Uterus (tissue), 4 donors: ENCODE data around the gene NR3C2. TPM values are rescaled to one million over a fixed set of nuclear protein-coding genes. Genes with fewer than 3 reads are reported as not detected.
"Not testable (repeated sequence)": the region's sequence is repeated elsewhere in the genome, so short reads cannot be mapped to it uniquely, and the experiment has no call there.

Experiments
- DNase-seq, 2 donors: peaks; one replicate each; pipeline ENCODE4 v3.0.0-alpha.2; 2019 to 2020
- H3K27ac ChIP-seq, 2 donors: fragments of 200-600 bp; sonication (generic); 1 replicate in 1 of 2; 2 replicates in 1 of 2; pipeline ENCODE4 v1.5.1; 2016 to 2018
- H3K27me3 ChIP-seq, 2 donors: fragments of 200-600 bp; sonication (generic); one replicate each; pipeline ENCODE4 v1.5.1; 2018 to 2019; ENCODE audit warnings: control low read depth in 1 of 2
- H3K36me3 ChIP-seq, 2 donors: fragments of 200-600 bp; sonication (generic); one replicate each; pipeline ENCODE4 v1.5.1; 2019; ENCODE audit warnings: control low read depth in 1 of 2
- H3K4me1 ChIP-seq, 2 donors: fragments of 200-600 bp; sonication (generic); one replicate each; pipeline ENCODE4 v1.5.1; 2018 to 2019; ENCODE audit warnings: control low read depth in 1 of 2
- H3K4me3 ChIP-seq, 2 donors: fragments of 200-600 bp; sonication (generic); 1 replicate in 1 of 2; 2 replicates in 1 of 2; pipeline ENCODE4 v1.5.1; 2018 to 2019; ENCODE audit warnings: mild to moderate bottlenecking in 1 of 2
- H3K9me3 ChIP-seq, 2 donors: fragments of 200-600 bp; sonication (generic); one replicate each; pipeline ENCODE4 v1.5.1; 2019; ENCODE audit warnings: control low read depth in 1 of 2
- CTCF ChIP-seq, 4 experiments: fragments of 200-600 bp in 2 of 4; fragments of 450-650 bp in 2 of 4; sonication (generic) in 2 of 4; IDR thresholded peaks; one replicate each; pipeline ENCODE4 v1.5.1; 2016 to 2019; ENCODE audit warnings: antibody characterized with exemption in 4 of 4, mild to moderate bottlenecking in 2 of 4, moderate library complexity in 1 of 4
- POLR2A ChIP-seq, 2 donors: fragments of 450-650 bp; IDR thresholded peaks; one replicate each; pipeline ENCODE4 v1.6.1; 2016; ENCODE audit warnings: antibody characterized with exemption in 2 of 2, mild to moderate bottlenecking in 1 of 2, moderate library complexity in 1 of 2
- intact Hi-C: fragments of 100-400 bp; cut with DNase I; formaldehyde crosslinking; loops from one replicate; pipeline ENCODE4 v1.15.1; 2023; ENCODE audit warnings: low total_unique reads
- total RNA-seq, 4 donors: library from RNA; depleted of rRNA in 3 of 4; stranded (reverse); fragments of >200 nt in 3 of 4; gene quantifications; one replicate each; pipeline versions ENCODE4 v1.1.0 to v1.2.4, GENCODE V29; 2014 to 2023
- donor health status: DM: yes; HTN: yes; CAD: no.

The NR3C2 gene
- total RNA-seq, 4 donors from 2014 or later, result 10.0 to 46.7 (median 12.5) TPM

DNA sequence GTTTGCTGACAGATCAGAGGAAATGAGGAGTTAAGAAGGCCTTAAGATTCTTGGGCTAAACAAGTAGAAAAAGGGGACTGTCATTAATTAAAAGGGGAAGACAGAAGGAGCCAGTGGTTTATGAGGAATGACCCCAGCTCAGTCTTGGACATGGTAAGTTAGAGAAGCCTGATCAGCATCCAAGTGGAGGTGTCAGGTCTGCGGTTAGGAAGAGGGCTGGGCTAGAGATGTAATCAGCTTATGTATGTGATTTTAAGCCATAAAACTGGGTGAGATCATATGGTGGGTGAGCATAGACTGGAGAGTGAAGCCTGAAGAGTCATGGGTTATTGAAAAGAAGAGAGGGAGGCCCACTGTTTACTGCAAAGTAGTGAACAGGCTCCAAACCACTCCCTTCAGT, 246.1 kb downstream of the NR3C2 start:
- H3K36me3 ChIP-seq, result no peaks in the 10 kb centered on the region
- no peaks in the 10 kb centered on the region for H3K27me3 ChIP-seq
- no peak for TF ChIP-seq POLR2A (IDR thresholded peaks at IDR 0.05)
- no peak for TF ChIP-seq CTCF (IDR thresholded peaks at IDR 0.05)
- no peak overlapping the region for H3K4me3 ChIP-seq
- no peaks in the 10 kb centered on the region for H3K9me3 ChIP-seq
- no peak for DNase-seq
- H3K27ac ChIP-seq, result no peak overlapping the region
- H3K4me1 ChIP-seq, result no peaks in the 10 kb centered on the region
- intact Hi-C loops, result no loop called here

GRCh38 chr4:148192526-148192925, 249.7 kb downstream of the NR3C2 start:
- Histone ChIP-seq H3K36me3 (no peaks in the 10 kb centered on the region), H3K4me1 (no peaks in the 10 kb centered on the region), H3K4me3 (no peak overlapping the region), H3K27me3 (no peaks in the 10 kb centered on the region), H3K27ac (no peak overlapping the region), H3K9me3 (no peaks in the 10 kb centered on the region)
- TF ChIP-seq POLR2A (IDR thresholded peaks at IDR 0.05), result no peak
- TF ChIP-seq CTCF (IDR thresholded peaks at IDR 0.05), result no peak
- no peak for DNase-seq
- intact Hi-C loops, result no loop called here

- H3K27ac ChIP-seq, intact Hi-C loops, H3K27me3 ChIP-seq, H3K9me3 ChIP-seq, H3K4me1 ChIP-seq, H3K4me3 ChIP-seq, DNase-seq, H3K36me3 ChIP-seq: not testable (repeated sequence)
Observed at GRCh38 chr4:148187454-148188222, 254.6 kb downstream of the NR3C2 start.

DNA sequence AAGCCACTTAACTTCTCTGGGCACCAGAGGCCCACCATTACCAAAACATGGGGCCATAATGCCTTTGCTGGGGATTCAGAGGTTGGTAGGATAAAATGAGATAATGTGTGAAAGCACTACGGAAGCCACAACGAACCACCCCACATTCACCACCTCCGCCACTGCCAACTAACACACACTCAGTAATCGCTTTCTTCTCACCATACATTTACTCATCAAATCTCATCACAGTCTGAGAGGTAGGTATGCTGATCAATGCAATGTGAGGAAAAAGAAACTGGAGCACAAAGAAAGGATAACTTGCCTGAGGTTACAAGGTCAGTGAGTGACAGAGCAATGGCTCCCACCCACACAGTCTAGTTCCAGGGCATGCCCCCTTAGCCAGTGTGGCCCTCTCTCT, 257.3 kb downstream of the NR3C2 start:
- no peak for DNase-seq
- H3K36me3 ChIP-seq, result no peaks in the 10 kb centered on the region
- no peaks in the 10 kb centered on the region for H3K27me3 ChIP-seq
- no peak overlapping the region for H3K27ac ChIP-seq
- H3K9me3 ChIP-seq, result no peaks in the 10 kb centered on the region
- TF ChIP-seq POLR2A (IDR thresholded peaks at IDR 0.05), result no peak
- no peak for TF ChIP-seq CTCF (IDR thresholded peaks at IDR 0.05)
- H3K4me1 ChIP-seq, result no peaks in the 10 kb centered on the region
- H3K4me3 ChIP-seq, result no peak overlapping the region
- intact Hi-C loops, result no loop called here

DNA sequence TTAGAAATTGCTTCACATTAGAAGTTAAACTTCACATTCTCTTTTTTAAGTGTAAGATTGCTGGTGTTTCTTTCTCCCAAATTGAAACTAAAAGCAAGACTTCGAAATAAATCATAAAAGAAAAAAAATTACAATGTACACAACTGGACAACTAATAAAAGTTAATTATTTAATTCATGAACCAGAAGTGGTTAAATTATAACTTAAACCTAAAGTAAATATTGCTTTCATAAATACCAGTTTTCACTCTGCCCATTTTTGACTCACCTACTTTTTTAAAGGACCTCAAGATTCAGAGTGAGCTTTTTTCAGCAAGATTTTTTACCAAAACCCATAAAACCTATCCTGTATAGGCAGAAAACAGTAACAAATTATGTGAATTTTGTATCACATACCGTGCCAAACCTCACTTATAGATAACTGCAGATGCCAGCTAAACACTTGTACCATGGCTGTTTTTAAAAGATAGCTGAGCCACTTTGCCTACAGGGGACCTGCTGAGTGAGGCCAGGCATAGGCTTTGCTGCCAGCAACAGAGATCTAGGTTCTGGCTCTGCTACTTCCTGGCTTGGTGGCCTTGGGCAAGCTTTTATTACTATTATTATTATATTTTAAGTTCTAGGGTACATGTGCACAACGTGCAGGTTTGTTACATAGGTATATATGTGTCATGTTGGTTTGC, 259.8 kb downstream of the NR3C2 start:
- no peaks in the 10 kb centered on the region for H3K36me3 ChIP-seq
- H3K4me1 ChIP-seq, result no peaks in the 10 kb centered on the region
- DNase-seq, result no peak
- H3K4me3 ChIP-seq, result no peak overlapping the region
- H3K9me3 ChIP-seq, result no peaks in the 10 kb centered on the region
- no peaks in the 10 kb centered on the region for H3K27me3 ChIP-seq
- intact Hi-C loops, result no loop called here
- no peak for TF ChIP-seq CTCF (IDR thresholded peaks at IDR 0.05)
- TF ChIP-seq POLR2A (IDR thresholded peaks at IDR 0.05), result no peak
- no peak overlapping the region for H3K27ac ChIP-seq
